Panc1 (cell line): ENCODE measurements around the gene MTG1. TPM values are rescaled to one million over a fixed set of nuclear protein-coding genes. Genes with fewer than 3 reads are reported as not detected.
"Not testable (repeated sequence)": the region's sequence is repeated elsewhere in the genome, so short reads cannot be mapped to it uniquely, and the experiment has no call there.

Source experiments
- ATAC-seq: fragments of 200-7000 bp; cut with Tn5 transposase; 2 replicates; pipeline ENCODE4 v1.9.1; 2020; ENCODE audit warnings: mild to moderate bottlenecking, moderate library complexity
- BruUV-seq: library from RNA; stranded (reverse); fragments of 400-500 nt; replicated peaks from 2 replicates; lab custom pipeline; 2021; lab: Mats Ljungman, UMichigan
- CTCF ChIA-PET: fragments of 300-600 bp; sonication (Branson Sonifier 250); formaldehyde crosslinking; loops from one replicate; lab custom pipeline; 2022; ENCODE audit warnings: antibody characterized with exemption; lab: Charles Lee
- POLR2A ChIA-PET: fragments of 300-600 bp; sonication (Branson Sonifier 250); formaldehyde crosslinking; loops from one replicate; lab custom pipeline; 2022; ENCODE audit warnings: antibody characterized with exemption; lab: Charles Lee
- DNase-seq: peaks from one replicate; pipeline ENCODE4 v3.0.0-alpha.2; 2010; ENCODE audit warnings: low read depth, low spot score
- H3K27ac ChIP-seq: 2 replicates; pipeline ENCODE4 v1.5.1; 2011; ENCODE audit warnings: mild to moderate bottlenecking, low read length, inconsistent platforms
- H3K27me3 ChIP-seq: fragments of 200-500 bp; sonication (Bioruptor generic); 2 replicates; pipeline ENCODE4 v1.6.0; 2014; ENCODE audit warnings: low read length, inconsistent platforms; ENCODE audit not compliant: control insufficient read depth, insufficient read depth
- H3K36me3 ChIP-seq: fragments of 200-500 bp; sonication (Bioruptor generic); 2 replicates; pipeline ENCODE4 v1.5.1; 2014; ENCODE audit warnings: inconsistent platforms, mild to moderate bottlenecking, low read length, moderate library complexity; ENCODE audit not compliant: control insufficient read depth, insufficient read depth
- H3K4me1 ChIP-seq: 2 replicates; pipeline ENCODE4 v1.5.1; 2011; ENCODE audit warnings: inconsistent platforms, mild to moderate bottlenecking, low read length, moderate library complexity; ENCODE audit not compliant: control insufficient read depth, insufficient read depth
- H3K4me3 ChIP-seq, 2 experiments: 2 replicates each; pipeline ENCODE4 v1.5.1; 2011 to 2012; ENCODE audit warnings: low read depth in 2 of 2, low read length in 2 of 2, mild to moderate bottlenecking in 2 of 2, inconsistent platforms in 1 of 2, moderate library complexity in 1 of 2
- H3K9me3 ChIP-seq: fragments of 200-500 bp; sonication (Bioruptor generic); 2 replicates; pipeline ENCODE4 v1.5.1; 2014; ENCODE audit warnings: low read depth, mild to moderate bottlenecking, inconsistent platforms, low read length, moderate library complexity; ENCODE audit not compliant: control insufficient read depth, insufficient read depth
- CTCF ChIP-seq: fragments of 450-650 bp; IDR thresholded peaks from 2 replicates; pipeline ENCODE4 v1.5.1; 2017; ENCODE audit warnings: mild to moderate bottlenecking
- POLR2AphosphoS5 ChIP-seq: IDR thresholded peaks from 2 replicates; pipeline ENCODE4 v1.6.1; 2012; ENCODE audit warnings: mild to moderate bottlenecking, low read depth, low read length, moderate library complexity
- REST ChIP-seq, 2 experiments: IDR thresholded peaks; 2 replicates each; pipeline ENCODE4 v1.6.1; 2011 to 2012; ENCODE audit warnings: low read depth in 2 of 2, control low read depth in 1 of 2, low read length in 1 of 2, mild to moderate bottlenecking in 1 of 2, moderate library complexity in 1 of 2; ENCODE audit not compliant: insufficient read depth in 1 of 2
- SIN3A ChIP-seq: IDR thresholded peaks from 2 replicates; pipeline ENCODE4 v1.6.1; 2012; ENCODE audit warnings: low read depth, mild to moderate bottlenecking, low read length, moderate library complexity, borderline replicate concordance; ENCODE audit not compliant: insufficient read depth
- TCF7L2 ChIP-seq: IDR thresholded peaks from 2 replicates; pipeline ENCODE4 v1.6.1; 2011; ENCODE audit warnings: mild to moderate bottlenecking, low read depth, low read length, inconsistent platforms
- in situ Hi-C: cut with HindIII; loops from 2 replicates; pipeline ENCODE4 v1.10.0; 2016; ENCODE audit warnings: low sequenced_read_pairs, low pct_unique_long_range_greater_than_20kb
- intact Hi-C: fragments of 100-400 bp; cut with micrococcal nuclease; formaldehyde crosslinking; loops from one replicate; pipeline ENCODE4 v1.10.0; 2022; ENCODE audit not compliant: unreplicated experiment
- total RNA-seq: library from RNA; stranded (reverse); gene quantifications from one replicate; pipeline ENCODE4 v1.2.1, GENCODE V29; 2021; ENCODE audit not compliant: unreplicated experiment

MTG1 gene
- total RNA-seq, 1 experiment from 2014 or later: 96.4 TPM

- peak; percentile 25 for ATAC-seq
- ChIA-PET CTCF (no interaction called here), POLR2A (interaction anchor here (0.5 to 0.6 kb wide), 2 partner anchors 26 to 27 kb away, joined by 3 to 26 read pairs; no protein-coding TSS in a partner anchor)
- intact Hi-C loops: no loop called here
- peaks cover 21% of the 10 kb centered on the region for H3K4me1 ChIP-seq
- BruUV-seq: no TSS peak
- H3K4me3 ChIP-seq: no peak overlapping the region
- DNase-seq: no peak
- H3K36me3 ChIP-seq: no peaks in the 10 kb centered on the region
- no peaks in the 10 kb centered on the region for H3K27me3 ChIP-seq
- H3K9me3 ChIP-seq: no peaks in the 10 kb centered on the region
- H3K27ac ChIP-seq: no peak overlapping the region
- in situ Hi-C loops: no loop called here
- TF ChIP-seq TCF7L2: no peak
- TF ChIP-seq POLR2AphosphoS5: 0 out of 2 replicates have a peak, but pooled peaks have one; percentile 15
- no peak for TF ChIP-seq CTCF
Measured at GRCh38 chr10:133422223-133422806, 28.4 kb downstream of the MTG1 start.

GRCh38 chr10:133422807-133423771 is 29.1 kb downstream of the MTG1 start:
- CTCF ChIA-PET: no interaction called here

GRCh38 chr10:133424102-133424501 is 30.1 kb downstream of the MTG1 start:
- BruUV-seq, ATAC-seq, DNase-seq, intact Hi-C loops, CTCF ChIA-PET, in situ Hi-C loops, H3K4me3 ChIP-seq, H3K27me3 ChIP-seq, H3K27ac ChIP-seq, POLR2A ChIA-PET, H3K9me3 ChIP-seq, H3K36me3 ChIP-seq: not testable (repeated sequence)
- peaks cover 21% of the 10 kb centered on the region for H3K4me1 ChIP-seq

More at GRCh38 chr10:133422807-133423771, 29.1 kb downstream of the MTG1 start:
- intact Hi-C loops: no loop called here
- POLR2A ChIA-PET: no interaction called here
- BruUV-seq: no TSS peak
- TF ChIP-seq SIN3A (no peak), TCF7L2 (no peak), REST (IDR thresholded peaks at IDR 0.05; ENCODE audit: insufficient read depth in 1 of 2, low read depth in 2 of 2, low read length in 1 of 2) (no peak), POLR2AphosphoS5 (no peak; the same call in 1 of the 2 replicates), CTCF (no peak)
- Histone ChIP-seq H3K9me3 (no peaks in the 10 kb centered on the region), H3K4me1 (peaks cover 21% of the 10 kb centered on the region), H3K27me3 (no peaks in the 10 kb centered on the region), H3K4me3 (peak overlapping the region; percentile 8 to 26; a peak in 3 of 4 replicates), H3K27ac (no peak overlapping the region), H3K36me3 (no peaks in the 10 kb centered on the region)
- no peak for DNase-seq
- ATAC-seq: peak; percentile 63
- in situ Hi-C loops: no loop called here

GRCh38 chr10:133424601-133425000 is 30.6 kb downstream of the MTG1 start, which contains the start of gene SPRN:
TSS of gene SPRN (minus strand) at chr10:133424625. CDS start at chr10:133423681, 944 bp downstream.
- H3K27me3 ChIP-seq, intact Hi-C loops, DNase-seq, BruUV-seq, H3K9me3 ChIP-seq, ATAC-seq, H3K36me3 ChIP-seq, CTCF ChIA-PET, in situ Hi-C loops, POLR2A ChIA-PET, H3K27ac ChIP-seq: not testable (repeated sequence)
- H3K4me3 ChIP-seq: peak within 1 kb of the TSS; percentile 8 to 26; a peak in 3 of 4 replicates
- H3K4me1 ChIP-seq: peaks cover 21% of the 10 kb centered on the region
